HG03521 (cell line): ENCODE measurements around the gene SLC25A15.
A peak's percentile ranks its signal among the peaks of the same experiment; 100 is the strongest.

ENCODE experiments used
- ATAC-seq: cut with Tn5 transposase; IDR thresholded peaks from one replicate; pipeline ENCODE4 v1.9.1; 2021; ENCODE audit warnings: mild to moderate bottlenecking, moderate library complexity; ENCODE audit not compliant: unreplicated experiment

The SLC25A15 gene

GRCh38 chr13:40789275-40790153, at the start of gene SLC25A15:
Gene SLC25A15, plus strand, starts transcription at chr13:40789611. Its CDS starts 3,616 bp downstream, at chr13:40793227.
- peak; percentile 86 for ATAC-seq

- ATAC-seq, result no peak
Observed at GRCh38 chr13:40749327-40749726, 40.1 kb upstream of the SLC25A15 start.

GRCh38 chr13:40755082-40755700, 34.2 kb upstream of the SLC25A15 start:
- ATAC-seq, result no peak

GRCh38 chr13:40756042-40756441, 33.4 kb upstream of the SLC25A15 start:
- ATAC-seq, result no peak

- ATAC-seq, result no peak
Observed at GRCh38 chr13:40758811-40759210, 30.6 kb upstream of the SLC25A15 start.

GRCh38 chr13:40762849-40763248, 26.6 kb upstream of the SLC25A15 start:
- ATAC-seq, result no peak

GRCh38 chr13:40764587-40765403, 24.6 kb upstream of the SLC25A15 start:
- peak; percentile 42 for ATAC-seq

- no peak for ATAC-seq
Observed at GRCh38 chr13:40765602-40766001, 23.8 kb upstream of the SLC25A15 start.

- ATAC-seq, result no peak
Observed at GRCh38 chr13:40769970-40770369, 19.4 kb upstream of the SLC25A15 start.

- no peak for ATAC-seq
Observed at GRCh38 chr13:40770609-40770933, 18.8 kb upstream of the SLC25A15 start.

- ATAC-seq, result peak; percentile 98
Observed at GRCh38 chr13:40770934-40771618, 18.3 kb upstream of the SLC25A15 start, which contains the start of gene MRPS31. Gene MRPS31, minus strand, starts transcription at chr13:40771190. Its CDS starts 54 bp downstream, at chr13:40771136.

- ATAC-seq, result no peak
Observed at GRCh38 chr13:40772765-40773473, 16.5 kb upstream of the SLC25A15 start.

- no peak for ATAC-seq
Observed at GRCh38 chr13:40774672-40775071, 14.7 kb upstream of the SLC25A15 start.

- ATAC-seq, result no peak
Observed at GRCh38 chr13:40776232-40776631, 13.2 kb upstream of the SLC25A15 start.

- ATAC-seq, result peak; percentile 21
Observed at GRCh38 chr13:40776681-40777165, 12.7 kb upstream of the SLC25A15 start.

GRCh38 chr13:40777166-40777808, 12.1 kb upstream of the SLC25A15 start:
- ATAC-seq, result peak; percentile 85

- no peak for ATAC-seq
Observed at GRCh38 chr13:40777809-40778175, 11.6 kb upstream of the SLC25A15 start.

- ATAC-seq, result no peak
Observed at GRCh38 chr13:40779049-40779448, 10.4 kb upstream of the SLC25A15 start.

GRCh38 chr13:40779796-40780285, 9.6 kb upstream of the SLC25A15 start:
- no peak for ATAC-seq
